Activated CD4-positive, alpha-beta T cell treated with anti-CD3 and anti-CD28 coated beads, Interleukin-2, amount 10 ng/mL, durations not matched to agents 24 days and 14 days (primary cell): ENCODE measurements around the gene C10orf67. TPM values are rescaled to one million over a fixed set of nuclear protein-coding genes. Genes with fewer than 3 reads are reported as not detected.

Experiments used
- DNase-seq: peaks from one replicate; pipeline ENCODE4 v3.0.0; 2022
- H3K27ac Mint-ChIP-seq: one replicate; pipeline ENCODE4 v1.8.0; 2022; ENCODE audit warnings: mild to moderate bottlenecking, mixed read lengths
- H3K27me3 Mint-ChIP-seq: one replicate; pipeline ENCODE4 v1.8.0; 2022; ENCODE audit warnings: mixed read lengths
- H3K36me3 Mint-ChIP-seq: one replicate; pipeline ENCODE4 v1.8.0; 2022; ENCODE audit warnings: low read depth, mild to moderate bottlenecking, mixed read lengths
- H3K4me1 Mint-ChIP-seq: one replicate; pipeline ENCODE4 v1.8.0; 2021; ENCODE audit warnings: mixed read lengths
- H3K4me3 Mint-ChIP-seq: one replicate; pipeline ENCODE4 v1.8.0; 2022; ENCODE audit warnings: mild to moderate bottlenecking, moderate library complexity, mixed read lengths
- H3K9me3 Mint-ChIP-seq: one replicate; pipeline ENCODE4 v1.8.0; 2021; ENCODE audit warnings: mixed read lengths
- intact Hi-C: fragments of 100-400 bp; cut with micrococcal nuclease; formaldehyde crosslinking; loops from one replicate; pipeline ENCODE4 v1.15.1; 2023
- total RNA-seq: library from RNA; stranded (reverse); gene quantifications from 2 replicates; pipeline ENCODE4 v1.2.3, GENCODE V29; 2022

Gene C10orf67
- total RNA-seq, 1 donor from 2014 or later, result 0.16 TPM

DNA sequence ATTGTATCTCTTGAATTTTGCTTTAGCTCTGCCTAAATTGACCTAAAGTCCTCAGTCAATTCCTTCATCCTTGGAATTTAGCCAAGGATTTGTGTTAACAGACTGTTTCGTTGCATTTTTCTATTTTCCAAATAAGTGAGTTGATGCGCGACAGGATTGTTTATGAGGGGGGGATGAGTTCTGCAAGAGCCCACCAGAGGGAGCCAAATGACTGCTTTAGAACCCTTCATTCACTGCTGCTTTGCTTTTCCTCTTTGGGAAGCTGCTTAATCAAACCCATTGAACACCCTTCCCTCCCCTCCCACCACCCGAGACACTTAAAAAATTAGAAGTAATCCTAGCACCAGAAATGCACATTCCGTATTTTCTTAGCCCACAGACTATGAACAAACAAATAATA is 186.2 kb downstream of the C10orf67 start:
- no peaks in the 10 kb centered on the region for H3K9me3 Mint-ChIP-seq
- DNase-seq, result peak; percentile 76
- no peak overlapping the region for H3K27ac Mint-ChIP-seq
- intact Hi-C loops, result loop anchor here (2.0 to 5.0 kb wide), 4 partner anchors 134 to 1399 kb away; no protein-coding TSS in a partner anchor
- peaks cover 8% of the 10 kb centered on the region for H3K4me1 Mint-ChIP-seq
- no peaks in the 10 kb centered on the region for H3K36me3 Mint-ChIP-seq
- no peak overlapping the region for H3K4me3 Mint-ChIP-seq
- H3K27me3 Mint-ChIP-seq, result peaks cover 6% of the 10 kb centered on the region

DNA sequence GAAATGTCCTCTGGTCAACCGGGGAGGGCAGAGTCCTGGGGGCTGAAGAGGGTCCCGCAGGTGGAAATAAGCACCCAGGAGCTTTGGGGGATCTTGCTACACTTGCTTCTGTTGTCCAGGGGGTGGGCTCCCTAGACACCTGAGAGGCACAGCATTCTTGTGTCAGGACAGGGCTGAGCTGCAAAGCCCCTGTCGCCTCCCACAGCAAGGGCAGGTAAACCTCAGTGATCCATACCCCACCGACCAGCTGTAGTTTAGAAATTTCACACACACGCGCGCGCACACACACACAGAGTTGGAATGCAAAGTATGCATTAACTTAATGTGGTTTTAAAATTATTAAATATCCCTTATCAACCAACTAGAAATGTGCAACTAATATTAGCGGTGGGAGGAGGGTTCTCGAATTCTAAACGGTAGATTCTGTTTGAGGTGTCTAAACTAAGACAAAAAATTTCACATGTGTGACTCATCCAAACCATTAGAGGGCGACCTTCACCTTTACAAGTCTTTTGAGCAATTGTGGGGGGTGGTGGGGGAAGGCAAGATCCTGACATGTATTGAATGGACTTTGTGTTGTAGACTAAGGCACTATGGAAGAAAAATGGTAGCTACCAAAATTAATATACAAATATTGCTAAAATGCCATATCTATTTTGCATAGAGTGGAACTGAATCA is 186.8 kb downstream of the C10orf67 start:
- Mint-ChIP-seq H3K4me3 (no peak overlapping the region), H3K27ac (no peak overlapping the region), H3K4me1 (peaks cover 8% of the 10 kb centered on the region), H3K9me3 (no peaks in the 10 kb centered on the region), H3K36me3 (no peaks in the 10 kb centered on the region), H3K27me3 (peaks cover 6% of the 10 kb centered on the region)
- DNase-seq, result no peak
- intact Hi-C loops, result loop anchor here (2.0 to 5.0 kb wide), 4 partner anchors 135 to 1399 kb away; no protein-coding TSS in a partner anchor

DNA sequence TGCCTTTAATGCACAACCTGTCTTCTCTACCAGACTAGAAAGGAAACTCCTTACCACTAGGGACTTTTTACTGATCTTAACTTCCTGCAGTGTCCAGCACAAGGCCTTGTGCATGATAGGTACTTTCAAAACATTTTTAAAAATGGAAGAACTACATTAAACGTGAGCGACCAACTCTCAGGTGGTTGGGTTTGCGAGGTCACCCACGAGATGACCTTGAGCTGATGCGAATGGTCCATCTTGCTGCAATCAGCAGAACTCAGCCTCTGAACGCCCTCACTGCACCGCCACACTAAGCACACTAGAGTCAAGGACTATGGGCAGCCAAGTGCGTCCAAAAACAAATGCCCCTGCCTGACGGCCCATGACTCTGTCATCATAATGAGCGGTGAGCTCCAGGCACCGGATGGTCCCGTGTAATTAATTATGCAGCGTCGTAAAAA is 187.3 kb downstream of the C10orf67 start:
- intact Hi-C loops, result loop anchor here (5.0 kb wide), 1 partner anchor 1400 kb away; no protein-coding TSS in a partner anchor
- no peak for DNase-seq
- Mint-ChIP-seq H3K27me3 (peaks cover 6% of the 10 kb centered on the region), H3K4me3 (no peak overlapping the region), H3K27ac (peak overlapping the region; percentile 14), H3K9me3 (no peaks in the 10 kb centered on the region), H3K36me3 (no peaks in the 10 kb centered on the region), H3K4me1 (peaks cover 8% of the 10 kb centered on the region)

DNA sequence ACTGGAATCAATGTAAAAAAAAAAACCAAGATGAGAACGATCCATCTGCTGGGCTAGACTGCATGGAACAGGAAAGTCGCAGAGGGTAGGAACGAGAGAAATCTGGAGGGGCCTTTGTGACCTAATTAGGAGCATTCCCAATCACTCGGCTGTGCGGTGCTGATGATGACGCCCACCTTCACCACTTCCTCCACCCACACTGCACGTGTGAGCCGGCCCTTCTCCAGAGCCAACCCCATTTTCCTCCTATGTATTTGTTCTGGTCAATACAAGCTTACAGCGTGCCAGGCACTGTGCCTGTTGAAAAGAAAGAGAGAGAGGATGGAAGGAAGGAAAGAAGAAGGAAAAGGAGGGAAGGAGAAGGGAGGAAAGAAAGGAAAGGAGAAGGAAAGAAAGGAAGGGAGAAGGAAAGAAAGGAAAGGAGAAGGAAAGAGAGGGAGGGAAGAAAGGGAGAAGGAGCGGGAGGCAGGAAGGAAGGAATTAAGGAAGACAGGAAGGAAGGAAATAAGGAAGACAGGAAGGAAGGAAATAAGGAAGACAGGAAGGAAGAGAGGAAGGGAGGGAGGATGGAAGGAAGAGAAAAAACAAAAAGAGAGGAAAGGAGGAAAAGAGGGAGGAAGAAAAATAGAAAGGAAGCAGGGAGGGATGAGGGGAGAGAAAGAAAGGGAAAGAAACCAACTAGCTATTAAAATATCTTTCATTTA is 188.0 kb downstream of the C10orf67 start:
- intact Hi-C loops, result loop anchor here (5.0 kb wide), 1 partner anchor 1401 kb away; no protein-coding TSS in a partner anchor
- Mint-ChIP-seq H3K4me3 (no peak overlapping the region), H3K27me3 (peaks cover 6% of the 10 kb centered on the region), H3K36me3 (no peaks in the 10 kb centered on the region), H3K27ac (no peak overlapping the region), H3K9me3 (no peaks in the 10 kb centered on the region), H3K4me1 (peaks cover 8% of the 10 kb centered on the region)
- DNase-seq, result no peak

DNA sequence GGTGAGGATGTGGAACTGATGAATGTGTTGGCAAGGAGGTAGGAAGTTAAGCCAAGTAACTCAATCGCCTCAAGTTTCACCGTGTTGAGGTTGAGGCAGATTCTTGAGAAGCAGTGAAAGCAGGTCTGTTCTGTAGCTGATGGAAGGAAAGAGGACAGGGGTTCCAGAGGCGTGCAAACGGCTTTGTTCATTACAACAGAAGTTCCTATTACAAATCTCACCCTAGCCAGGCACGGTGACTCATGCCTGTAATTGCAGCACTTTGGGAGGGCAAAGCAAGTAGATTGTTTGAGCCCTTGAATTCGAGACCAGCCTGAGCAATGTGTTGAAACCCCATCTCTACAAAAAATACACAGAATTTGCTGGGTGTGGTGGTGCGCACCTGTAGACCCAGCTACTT is 189.4 kb downstream of the C10orf67 start:
- no peak overlapping the region for H3K27ac Mint-ChIP-seq

More for the DNA sequence above, 189.4 kb downstream of the C10orf67 start:
- Mint-ChIP-seq H3K4me1 (peaks cover 8% of the 10 kb centered on the region), H3K9me3 (no peaks in the 10 kb centered on the region), H3K27me3 (peaks cover 2% of the 10 kb centered on the region), H3K36me3 (no peaks in the 10 kb centered on the region), H3K4me3 (no peak overlapping the region)
- no peak for DNase-seq
- intact Hi-C loops, result loop anchor here (5.0 kb wide), 1 partner anchor 1402 kb away; no protein-coding TSS in a partner anchor

Other genes with a start within 250 kb of the C10orf67 start
- 3.3 and 3.9 TPM in 2 replicates for gene MSRB2, start 249.2 kb downstream of the C10orf67 start, total RNA-seq
- gene PTF1A, start 152.5 kb downstream of the C10orf67 start, total RNA-seq, result not detected in 2 replicates
- gene OTUD1, start 94.3 kb upstream of the C10orf67 start, total RNA-seq, result 12.6 and 12.8 TPM in 2 replicates